H1 (cell line): Measurements from ENCODE around the gene GSTO1. TPM values are rescaled to one million over a fixed set of nuclear protein-coding genes. Genes with fewer than 3 reads are reported as not detected.
A peak's percentile ranks its signal among the peaks of the same experiment; 100 is the strongest.

Experiments
- CHD2 ChIP-seq: IDR thresholded peaks from 2 replicates; pipeline ENCODE4 v1.6.1; 2012; ENCODE audit warnings: low read length, improper control_type of control experiment
- POLR2AphosphoS5 ChIP-seq: IDR thresholded peaks from 2 replicates; pipeline ENCODE4 v1.6.1; 2011; ENCODE audit warnings: low read depth, low read length
- POU5F1 ChIP-seq: IDR thresholded peaks from 2 replicates; pipeline ENCODE4 v1.6.1; 2011; ENCODE audit warnings: low read depth, mild to moderate bottlenecking, low read length, moderate library complexity
- SIN3A ChIP-seq, 2 experiments: IDR thresholded peaks in 1 of 2; conservative IDR thresholded peaks in 1 of 2; 2 replicates each; pipeline ENCODE4 v1.6.1; 2011 to 2012; ENCODE audit warnings: low read length in 2 of 2, improper control_type of control experiment in 1 of 2, low read depth in 1 of 2, mild to moderate bottlenecking in 1 of 2
- SRF ChIP-seq: IDR thresholded peaks from 2 replicates; pipeline ENCODE4 v1.6.1; 2011; ENCODE audit warnings: mild to moderate bottlenecking, low read depth, low read length, moderate library complexity
- USF2 ChIP-seq: IDR thresholded peaks from 2 replicates; pipeline ENCODE4 v1.6.1; 2011; ENCODE audit warnings: low read length, improper control_type of control experiment
- polyA plus RNA-seq, 7 experiments: library from polyadenylated mRNA; depleted of rRNA in 3 of 7; stranded (reverse) in 5 of 7; unstranded in 2 of 7; fragments of >200 nt in 5 of 7; fragments of 200-250 nt in 2 of 7; gene quantifications; 1 replicate in 5 of 7; 2 replicates in 1 of 7; 4 replicates in 1 of 7; pipeline versions ENCODE4 v1.2.1 to v1.2.3, GENCODE V29; 2011 to 2013; ENCODE audit warnings: missing spikeins in 2 of 7, mixed read lengths in 2 of 7
- total RNA-seq: library from RNA; stranded (reverse); fragmentation: NEBNext Ultra II Directional; extraction: Animal tissue kit (Norgen Biotek cat#: 25700); gene quantifications from 2 replicates; pipeline ENCODE4 v1.2.1, GENCODE V29; 2021

GSTO1 gene
- total and polyA plus RNA-seq, 2 of the 8 experiments (the other 6 are each of a cell fraction or from before 2014, with no cell fraction given): 22.4 to 32.5 TPM

GRCh38 chr10:104291439-104291951 lies 36.8 kb downstream of the GSTO1 start (continued):
- TF ChIP-seq USF2 (no peak), SRF (no peak), SIN3A (conservative IDR thresholded peaks at IDR 0.05 in 1 of 2, IDR thresholded peaks at IDR 0.05 in 1 of 2; ENCODE audit: low read depth in 1 of 2, low read length in 2 of 2) (0 out of 4 replicates have a peak, but pooled peaks of 1 of the 2 experiments have one; percentile 36), CHD2 (0 out of 2 replicates have a peak, but pooled peaks have one; percentile 42), POLR2AphosphoS5 (peak; percentile 22; the same call in 1 of the 2 replicates), POU5F1 (no peak)
